Naive thymus-derived CD4-positive, alpha-beta T cell (primary cell): Measurements from ENCODE around the gene FSTL3. TPM values are rescaled to one million over a fixed set of nuclear protein-coding genes. Genes with fewer than 3 reads are reported as not detected.
"Not testable (repeated sequence)": the region's sequence is repeated elsewhere in the genome, so short reads cannot be mapped to it uniquely, and the experiment has no call there.

Source experiments
- ATAC-seq: fragments of 150-1000 bp; cut with Tn5 transposase; 2 replicates; pipeline ENCODE4 v1.10.0; 2021; ENCODE audit warnings: mild to moderate bottlenecking, moderate library complexity
- CTCF ChIA-PET: fragments of 350-600 bp; sonication (Branson Sonifier 250); formaldehyde crosslinking; loops from one replicate; lab custom pipeline; 2021; ENCODE audit warnings: antibody characterized with exemption; lab: Charles Lee
- POLR2A ChIA-PET: fragments of 350-600 bp; sonication (Branson Sonifier 250); formaldehyde crosslinking; loops from one replicate; lab custom pipeline; 2021; ENCODE audit warnings: antibody characterized with exemption, inconsistent platforms; lab: Charles Lee
- DNase-seq, 9 donors: peaks; one replicate each; pipeline versions ENCODE4 v3.0.0 to v3.0.0-alpha.2; 2020 to 2022; ENCODE audit warnings: mixed read lengths in 1 of 9
- H3K27ac ChIP-seq: one replicate; pipeline ENCODE4 v1.7.0; 2013; ENCODE audit warnings: mild to moderate bottlenecking, low read depth, low read length, moderate library complexity
- H3K27me3 ChIP-seq, 2 donors: one replicate each; pipeline ENCODE4 v1.7.0; 2013; ENCODE audit warnings: low read length in 2 of 2, mild to moderate bottlenecking in 2 of 2, moderate library complexity in 2 of 2; ENCODE audit not compliant: control insufficient read depth in 2 of 2, insufficient read depth in 2 of 2
- H3K36me3 ChIP-seq, 3 experiments: 1 replicate in 2 of 3; 2 replicates in 1 of 3; pipeline ENCODE4 v1.7.0; 2013; ENCODE audit warnings: low read length in 3 of 3, mild to moderate bottlenecking in 3 of 3, moderate library complexity in 1 of 3; ENCODE audit not compliant: insufficient read depth in 3 of 3, control insufficient read depth in 2 of 3
- H3K4me1 ChIP-seq, 2 donors: one replicate each; pipeline ENCODE4 v1.7.0; 2013; ENCODE audit warnings: low read length in 2 of 2, mild to moderate bottlenecking in 2 of 2, moderate library complexity in 1 of 2; ENCODE audit not compliant: control insufficient read depth in 2 of 2, insufficient read depth in 2 of 2
- H3K4me3 ChIP-seq: 2 replicates; pipeline ENCODE4 v1.7.0; 2013; ENCODE audit warnings: mild to moderate bottlenecking, low read length
- H3K9me3 ChIP-seq, 3 experiments: 1 replicate in 2 of 3; 2 replicates in 1 of 3; pipeline ENCODE4 v1.7.0; 2013; ENCODE audit warnings: low read length in 3 of 3; ENCODE audit not compliant: control insufficient read depth in 2 of 3
- H3K27ac Mint-ChIP-seq, 9 donors: one replicate each; pipeline ENCODE4 v1.8.0; 2020 to 2022; ENCODE audit warnings: mixed read lengths in 9 of 9, mild to moderate bottlenecking in 8 of 9, moderate library complexity in 5 of 9, inconsistent platforms in 2 of 9
- H3K27me3 Mint-ChIP-seq, 5 donors: one replicate each; pipeline ENCODE4 v1.8.0; 2021 to 2022; ENCODE audit warnings: mixed read lengths in 5 of 5, mild to moderate bottlenecking in 1 of 5
- H3K36me3 Mint-ChIP-seq, 5 donors: one replicate each; pipeline ENCODE4 v1.8.0; 2020 to 2022; ENCODE audit warnings: mixed read lengths in 5 of 5, mild to moderate bottlenecking in 3 of 5, inconsistent platforms in 1 of 5
- H3K4me1 Mint-ChIP-seq, 7 donors: one replicate each; pipeline ENCODE4 v1.8.0; 2020 to 2022; ENCODE audit warnings: mixed read lengths in 7 of 7, mild to moderate bottlenecking in 3 of 7, inconsistent platforms in 1 of 7
- H3K4me3 Mint-ChIP-seq, 10 donors: one replicate each; pipeline ENCODE4 v1.8.0; 2020 to 2022; ENCODE audit warnings: mild to moderate bottlenecking in 10 of 10, mixed read lengths in 10 of 10, moderate library complexity in 6 of 10, inconsistent platforms in 2 of 10
- H3K9me3 Mint-ChIP-seq, 11 donors: one replicate each; pipeline ENCODE4 v1.8.0; 2020 to 2022; ENCODE audit warnings: mixed read lengths in 11 of 11, mild to moderate bottlenecking in 4 of 11, inconsistent platforms in 1 of 11, moderate library complexity in 1 of 11
- intact Hi-C, 2 donors: fragments of 100-400 bp; cut with micrococcal nuclease; formaldehyde crosslinking; loops; one replicate each; pipeline ENCODE4 v1.15.1; 2023
- polyA plus RNA-seq, 2 donors: library from polyadenylated mRNA; unstranded; fragments of 300-500 nt; fragmentation: Illumina TruSeq; gene quantifications; one replicate each; pipeline ENCODE4 v1.2.3, GENCODE V29; 2021
- total RNA-seq, 6 experiments: library from RNA in 5 of 6; stranded (reverse) in 5 of 6; gene quantifications; 1 replicate in 5 of 6; 2 replicates in 1 of 6; pipeline ENCODE4 v1.2.3 and lab custom pipeline; 2021 to 2026

Gene FSTL3
- total RNA-seq (1 to 10 TPM; 3.1 to 6.4 (median 5.0) TPM), polyA plus RNA-seq (1 to 10 TPM; 2.7 to 2.8 TPM), total RNA-seq (lab: John Stamatoyannopoulos, UW) (4.6 reads per million, percentile 22 among the genes with 10 or more reads in this experiment)

DNA sequence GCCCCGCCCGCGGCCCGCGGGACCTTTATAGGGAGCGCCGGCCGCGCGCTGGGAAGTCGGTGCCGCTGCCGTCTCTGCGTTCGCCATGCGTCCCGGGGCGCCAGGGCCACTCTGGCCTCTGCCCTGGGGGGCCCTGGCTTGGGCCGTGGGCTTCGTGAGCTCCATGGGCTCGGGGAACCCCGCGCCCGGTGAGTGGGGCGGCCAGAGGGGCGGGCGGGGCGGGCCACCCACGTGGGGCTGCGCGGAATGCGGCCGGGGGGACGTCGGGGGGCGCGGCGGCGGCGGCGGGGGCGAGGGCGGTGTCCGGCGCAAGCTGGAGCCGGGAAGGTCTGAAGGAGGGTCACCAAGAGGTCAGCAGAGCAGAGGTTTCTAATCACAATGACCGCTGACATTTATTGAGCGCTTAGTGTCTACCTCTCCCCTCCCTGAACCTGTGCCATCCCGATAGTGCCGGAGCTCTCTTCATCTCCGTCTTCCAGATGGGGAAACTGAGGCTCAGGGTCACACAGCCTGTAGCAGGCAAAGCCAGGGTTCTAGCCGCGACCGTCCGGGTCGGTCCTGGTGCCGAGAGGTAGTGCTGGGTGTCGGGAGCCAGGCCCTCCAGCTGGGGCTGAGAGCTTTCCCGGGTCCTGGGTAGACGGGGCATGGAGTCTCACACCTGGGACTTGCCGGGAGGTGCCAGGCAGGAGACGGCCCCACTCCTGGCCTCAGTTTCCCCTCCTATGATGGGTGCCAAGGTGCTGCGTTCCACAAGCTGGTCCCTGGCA lies at the start of gene FSTL3:
Gene FSTL3, plus strand, starts transcription at position 54 of the 767 bp plus-strand sequence. Its CDS starts 32 bp downstream, at position 86.
- ATAC-seq (no peak), DNase-seq (no peak)
- ChIA-PET CTCF (no interaction called here), POLR2A (no interaction called here)
- no peak within 1 kb of the TSS for H3K4me3 ChIP-seq
- intact Hi-C loops: no loop called here
- no peaks in the 10 kb centered on the region for H3K36me3 Mint-ChIP-seq
- no peak within 1 kb of the TSS for H3K27ac ChIP-seq
- no peaks in the 10 kb centered on the region for H3K9me3 ChIP-seq
- no peaks in the 10 kb centered on the region for H3K9me3 Mint-ChIP-seq
- peaks cover 0 to 11% (median 5%) of the 10 kb centered on the region in 7 donors for H3K4me1 Mint-ChIP-seq
- H3K4me1 ChIP-seq: peaks cover 5 to 10% of the 10 kb centered on the region in 2 donors
- peaks cover 0 to 6% of the 10 kb centered on the region in 2 donors for H3K27me3 ChIP-seq
- H3K27me3 Mint-ChIP-seq: peaks cover 6 to 18% (median 12%) of the 10 kb centered on the region in 5 donors
- no peaks in the 10 kb centered on the region for H3K36me3 ChIP-seq
- peak within 1 kb of the TSS in 6 of 10 donors; percentile 21 to 63 (median 46) for H3K4me3 Mint-ChIP-seq
- H3K27ac Mint-ChIP-seq: no peak within 1 kb of the TSS

- peaks cover 4 to 26% (median 10%) of the 10 kb centered on the region in 5 donors for H3K36me3 Mint-ChIP-seq
Measured at GRCh38 chr19:626566-626965, 49.6 kb upstream of the FSTL3 start.

DNA sequence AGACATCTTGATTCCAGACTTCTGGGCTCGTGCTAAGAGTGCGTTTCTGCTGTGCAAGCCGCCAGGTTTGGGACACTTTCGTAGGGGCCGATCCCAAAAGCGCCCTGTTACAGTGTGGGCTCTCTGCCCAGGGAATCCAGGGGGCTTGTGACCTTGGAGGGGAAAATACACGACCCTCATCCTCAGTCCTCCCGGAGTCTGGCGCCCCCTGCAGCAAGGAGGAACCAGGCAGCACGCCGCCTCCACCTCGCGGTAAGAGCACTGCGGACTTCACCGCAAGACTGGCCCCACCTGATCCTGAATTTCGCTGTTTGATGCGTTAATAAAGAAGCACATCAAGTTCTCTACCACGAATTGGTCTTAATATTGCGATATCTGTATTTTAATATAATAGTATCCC lies 48.0 kb upstream of the FSTL3 start:
- Mint-ChIP-seq H3K4me3 (no peak overlapping the region), H3K27me3 (no peaks in the 10 kb centered on the region), H3K9me3 (peaks cover 0 to 2% (median 0%) of the 10 kb centered on the region in 11 donors), H3K36me3 (peaks cover 4 to 26% (median 10%) of the 10 kb centered on the region in 5 donors), H3K27ac (no peak overlapping the region), H3K4me1 (peaks cover 10 to 32% (median 19%) of the 10 kb centered on the region in 7 donors)
- no peaks in the 10 kb centered on the region for H3K9me3 ChIP-seq
- ATAC-seq (no peak), DNase-seq (no peak)
- peaks cover 0 to 8% of the 10 kb centered on the region in 2 donors for H3K4me1 ChIP-seq
- POLR2A ChIA-PET: no interaction called here
- no peak overlapping the region for H3K27ac ChIP-seq
- H3K36me3 ChIP-seq: peaks cover 0 to 64% (median 6%) of the 10 kb centered on the region in 3 experiments
- intact Hi-C loops: no loop called here
- no peak overlapping the region for H3K4me3 ChIP-seq
- CTCF ChIA-PET: interaction anchor here (0.7 kb wide), 1 partner anchor 27 kb away, joined by 4 read pairs; no protein-coding TSS in a partner anchor
- no peaks in the 10 kb centered on the region for H3K27me3 ChIP-seq

More at GRCh38 chr19:626566-626965, 49.6 kb upstream of the FSTL3 start:
- H3K9me3 ChIP-seq, H3K27me3 Mint-ChIP-seq, H3K4me3 Mint-ChIP-seq, H3K4me3 ChIP-seq, H3K27ac Mint-ChIP-seq, intact Hi-C loops, H3K27ac ChIP-seq, POLR2A ChIA-PET, H3K27me3 ChIP-seq, H3K9me3 Mint-ChIP-seq, H3K4me1 ChIP-seq, DNase-seq, ATAC-seq: not testable (repeated sequence)
- CTCF ChIA-PET: interaction anchor here (0.6 to 1.0 kb wide), 2 partner anchors 39 to 134 kb away, joined by 3 to 7 read pairs; no protein-coding TSS in a partner anchor
- H3K36me3 ChIP-seq: peaks cover 0 to 80% (median 6%) of the 10 kb centered on the region in 3 experiments
- peaks cover 10 to 25% (median 19%) of the 10 kb centered on the region in 7 donors for H3K4me1 Mint-ChIP-seq

DNA sequence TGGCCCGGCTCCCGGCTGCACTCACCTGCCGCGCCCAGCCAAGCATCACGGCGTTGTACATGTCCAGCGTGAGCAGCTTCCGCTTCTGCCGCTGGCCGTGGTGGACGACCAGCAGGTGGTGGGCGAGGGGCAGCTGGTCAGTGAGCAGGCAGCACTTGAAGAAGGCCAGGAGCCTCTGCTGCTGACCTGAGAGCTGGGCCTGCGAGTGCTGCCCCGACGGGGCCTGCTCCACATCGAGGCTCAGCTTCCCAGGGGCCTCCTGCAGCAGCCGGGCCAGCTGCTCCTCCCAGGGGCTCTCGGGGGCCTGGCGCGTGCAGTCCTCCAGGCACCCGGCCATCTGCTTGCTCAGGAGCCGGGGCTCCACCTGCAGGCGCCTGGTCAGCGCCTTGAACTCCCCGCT lies 46.7 kb upstream of the FSTL3 start:
- ATAC-seq, H3K4me3 ChIP-seq, intact Hi-C loops, H3K27ac ChIP-seq, H3K27ac Mint-ChIP-seq, H3K9me3 ChIP-seq, H3K4me3 Mint-ChIP-seq, H3K9me3 Mint-ChIP-seq, H3K27me3 Mint-ChIP-seq, DNase-seq, H3K27me3 ChIP-seq, CTCF ChIA-PET: not testable (repeated sequence)
- Histone ChIP-seq H3K4me1 (peaks cover 6 to 13% of the 10 kb centered on the region in 2 donors), H3K36me3 (peaks cover 0 to 50% (median 6%) of the 10 kb centered on the region in 3 experiments)
- peaks cover 18 to 42% (median 26%) of the 10 kb centered on the region in 7 donors for H3K4me1 Mint-ChIP-seq
- POLR2A ChIA-PET: interaction anchor here (1.2 kb wide), 1 partner anchor 9 kb away, joined by 3 read pairs; no protein-coding TSS in a partner anchor
- peaks cover 4 to 19% (median 10%) of the 10 kb centered on the region in 5 donors for H3K36me3 Mint-ChIP-seq

- Mint-ChIP-seq H3K27ac (peak overlapping the region in 2 of 9 donors; percentile 18 to 52), H3K4me1 (peaks cover 18 to 42% (median 26%) of the 10 kb centered on the region in 7 donors), H3K27me3 (no peaks in the 10 kb centered on the region), H3K36me3 (peaks cover 4 to 19% (median 10%) of the 10 kb centered on the region in 5 donors), H3K9me3 (peaks cover 0 to 2% (median 0%) of the 10 kb centered on the region in 11 donors), H3K4me3 (peak overlapping the region in 5 of 10 donors; percentile 16 to 95 (median 45))
- no peak for ATAC-seq
- H3K9me3 ChIP-seq: no peaks in the 10 kb centered on the region
- H3K27ac ChIP-seq: no peak overlapping the region
- intact Hi-C loops: no loop called here
- no peaks in the 10 kb centered on the region for H3K27me3 ChIP-seq
- no peak overlapping the region for H3K4me3 ChIP-seq
- peaks cover 0 to 44% (median 6%) of the 10 kb centered on the region in 3 experiments for H3K36me3 ChIP-seq
- peaks cover 6 to 13% of the 10 kb centered on the region in 2 donors for H3K4me1 ChIP-seq
- POLR2A ChIA-PET: interaction anchor here (1.2 to 2.0 kb wide), 2 partner anchors 8 to 30 kb away, joined by 3 to 5 read pairs; no protein-coding TSS in a partner anchor
- CTCF ChIA-PET: no interaction called here
- DNase-seq: no peak
Measured at GRCh38 chr19:629961-630714, 46.1 kb upstream of the FSTL3 start.

DNA sequence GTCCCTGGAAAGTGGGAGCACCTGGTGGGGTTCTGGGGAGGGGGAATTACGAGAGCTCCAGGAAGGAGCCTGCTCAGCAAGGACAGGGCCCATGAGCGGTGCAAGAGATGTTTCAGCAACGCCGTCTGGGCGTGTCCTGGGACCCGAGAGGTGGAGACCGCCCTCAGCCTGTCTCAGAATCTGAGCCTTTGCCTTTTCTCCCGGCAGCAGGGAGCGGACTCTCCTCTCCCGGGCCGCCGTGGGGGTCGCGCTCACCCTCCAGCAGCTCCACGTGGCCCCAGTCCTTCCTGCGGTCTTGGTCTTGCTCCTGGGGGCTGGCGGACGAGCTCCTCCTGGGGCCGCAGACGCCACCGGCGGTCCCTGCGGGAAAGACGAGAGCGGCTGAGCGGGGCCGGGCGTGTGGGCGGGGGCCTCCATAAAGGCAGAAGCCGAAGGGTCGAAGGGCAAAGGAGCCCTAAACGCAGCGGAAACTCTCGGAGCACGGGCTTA lies 43.6 kb upstream of the FSTL3 start:
- H3K9me3 Mint-ChIP-seq: peaks cover 0 to 2% (median 0%) of the 10 kb centered on the region in 11 donors
- H3K9me3 ChIP-seq: no peaks in the 10 kb centered on the region
- peaks cover 6 to 13% of the 10 kb centered on the region in 2 donors for H3K4me1 ChIP-seq
- DNase-seq (peak in 1 of 9 donors; percentile 67), ATAC-seq (no peak)
- POLR2A ChIA-PET: interaction anchor here (0.6 to 2.5 kb wide), 5 partner anchors 19 to 31 kb away, joined by 3 to 18 read pairs (median 3); partner anchors contain the start of gene RNF126
- no peaks in the 10 kb centered on the region for H3K27me3 ChIP-seq
- H3K4me3 Mint-ChIP-seq: peak overlapping the region; percentile 92 to 99 (median 97)
- H3K27ac ChIP-seq: peak overlapping the region; percentile 78
- H3K27me3 Mint-ChIP-seq: no peaks in the 10 kb centered on the region
- H3K4me3 ChIP-seq: peak overlapping the region; percentile 91
- peaks cover 0 to 33% (median 6%) of the 10 kb centered on the region in 3 experiments for H3K36me3 ChIP-seq
- peaks cover 0 to 12% (median 5%) of the 10 kb centered on the region in 5 donors for H3K36me3 Mint-ChIP-seq
- H3K27ac Mint-ChIP-seq: peak overlapping the region; percentile 89 to 97 (median 93)
- H3K4me1 Mint-ChIP-seq: peaks cover 13 to 41% (median 24%) of the 10 kb centered on the region in 7 donors
- intact Hi-C loops: loop anchor here (1.0 to 2.0 kb wide), 10 partner anchors 21 to 165 kb away; partner anchors contain the start of genes BSG (in 2 of the 2), PTBP1 (in 2 of the 2), CDC34 (in 1 of the 2) and HCN2 (in 1 of the 2)
- CTCF ChIA-PET: interaction anchor here (1.4 kb wide), 1 partner anchor 49 kb away, joined by 3 read pairs; no protein-coding TSS in a partner anchor
